ENCODE results near the gene RASGRF1.

- TF ChIP-seq CTCF (IDR thresholded peaks at IDR 0.05) (no peak), EP300 (IDR thresholded peaks at IDR 0.05) (no peak)
Observed at GRCh38 chr15:79089331-79089889, 1.2 kb downstream of the RASGRF1 start.

Data from ovary (tissue), 3 donors.